ENCODE results near the gene DYNC1H1.

DNA sequence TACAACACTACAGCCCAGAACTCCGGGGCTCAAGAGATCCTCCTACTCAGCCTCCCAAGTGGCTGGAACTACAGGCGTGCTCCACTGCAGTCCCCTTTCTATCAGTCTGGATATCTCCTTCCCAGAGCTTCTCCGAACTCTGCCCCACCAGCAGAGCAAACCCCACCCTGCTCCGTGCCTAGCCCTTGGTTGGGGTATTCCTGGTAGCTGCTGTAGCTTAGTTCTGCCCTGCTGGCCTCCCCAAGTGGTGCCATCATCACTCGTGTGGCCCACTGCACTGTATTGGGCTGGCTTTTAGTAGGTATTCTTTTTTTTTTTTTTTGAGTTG lies 113.0 kb downstream of the DYNC1H1 start:
- TF ChIP-seq GATA2 (IDR thresholded peaks at IDR 0.05; ENCODE audit: low read depth, low read length) = no peak
- TF ChIP-seq GATA3 (IDR thresholded peaks at IDR 0.05; ENCODE audit: low read depth, low read length) = no peak

Data from SH-SY5Y (cell line).